K562 (cell line): ENCODE data around the gene GINS1. TPM values are rescaled to one million over a fixed set of nuclear protein-coding genes. Genes with fewer than 3 reads are reported as not detected.

Source experiments
- ATAC-seq: fragments of 200-7000 bp; cut with Tn5 transposase; 3 replicates; pipeline ENCODE4 v1.9.1; 2020; ENCODE audit warnings: moderate library complexity
- BruUV-seq: library from RNA; stranded (reverse); fragments of 400-500 nt; replicated peaks from 2 replicates; lab custom pipeline; 2021; lab: Mats Ljungman, UMichigan
- CTCF ChIA-PET: fragments of 300-600 bp; formaldehyde crosslinking; extraction: SDS; loops from one replicate; lab custom pipeline; 2021; ENCODE audit warnings: low intra/inter-chr PET ratio; lab: Yijun Ruan, JAX
- POLR2A ChIA-PET: fragments of 300-600, 350-650 bp; sonication (Branson Sonifier 250); formaldehyde crosslinking; extraction: SDS; loops from one replicate; lab custom pipeline; 2021; ENCODE audit warnings: antibody characterized with exemption, inconsistent platforms; lab: Yijun Ruan, JAX
- DNase-seq, 4 experiments: peaks; one replicate each; pipeline versions ENCODE4 v3.0.0 to v3.0.0-alpha.2; 2011 to 2018; ENCODE audit warnings: low spot score in 3 of 4, mixed read lengths in 3 of 4; ENCODE audit errors: extremely low read depth in 1 of 4
- FAIRE-seq: peaks from 2 replicates; lab custom pipeline; 2011; peaks lifted over from hg19 to GRCh38; lab: Jason Lieb, UNC
- H2AFZ ChIP-seq: 2 replicates; pipeline ENCODE4 v1.6.0; 2011; ENCODE audit warnings: low read depth, low read length, control low read depth, inconsistent platforms
- H3K27ac ChIP-seq: fragments of 200-600 bp; 3 replicates; pipeline ENCODE4 v1.8.0; 2011; ENCODE audit warnings: low read depth, mild to moderate bottlenecking, control low read depth, inconsistent platforms, low read length, moderate library complexity, mixed read lengths; ENCODE audit errors: extremely low read depth
- H3K27me3 ChIP-seq, 2 experiments: fragments of 300-600 bp in 1 of 2; 2 replicates in 1 of 2; 3 replicates in 1 of 2; pipeline versions ENCODE4 v1.6.0 to v1.8.0; 2011; ENCODE audit warnings: inconsistent platforms in 2 of 2, low read length in 2 of 2, mild to moderate bottlenecking in 1 of 2, mixed read lengths in 1 of 2, moderate library complexity in 1 of 2; ENCODE audit not compliant: control insufficient read depth in 2 of 2, insufficient read depth in 2 of 2
- H3K36me3 ChIP-seq: fragments of 300-600 bp; 3 replicates; pipeline ENCODE4 v1.8.0; 2011; ENCODE audit warnings: mild to moderate bottlenecking, low read length, inconsistent platforms; ENCODE audit not compliant: control insufficient read depth, insufficient read depth
- H3K4me1 ChIP-seq, 2 experiments: fragments of 200-600 bp in 1 of 2; replicated peaks in 1 of 2; 2 replicates in 1 of 2; 3 replicates in 1 of 2; pipeline versions ENCODE4 v1.5.1 to v1.8.0; 2011; ENCODE audit warnings: inconsistent platforms in 2 of 2, low read length in 2 of 2, mild to moderate bottlenecking in 1 of 2, mixed read lengths in 1 of 2, moderate library complexity in 1 of 2; ENCODE audit not compliant: control insufficient read depth in 2 of 2, insufficient read depth in 2 of 2
- H3K4me2 ChIP-seq: 2 replicates; pipeline ENCODE4 v1.6.1; 2011; ENCODE audit warnings: low read length, control low read depth, inconsistent platforms, mixed read lengths; ENCODE audit not compliant: insufficient read depth
- H3K4me3 ChIP-seq: fragments of 200-600 bp; sonication (generic), shearing (Covaris generic); 2 replicates; pipeline ENCODE4 v1.5.1; 2016; ENCODE audit warnings: control low read depth, inconsistent platforms
- H3K79me2 ChIP-seq: fragments of 200-600 bp; 3 replicates; pipeline ENCODE4 v1.8.0; 2011; ENCODE audit warnings: low read length, inconsistent platforms; ENCODE audit not compliant: control insufficient read depth, insufficient read depth
- H3K9ac ChIP-seq, 2 experiments: 2 replicates each; pipeline versions ENCODE4 v1.6.0 to v1.6.1; 2011; ENCODE audit warnings: low read depth in 2 of 2, low read length in 2 of 2, control low read depth in 1 of 2, inconsistent platforms in 1 of 2, mild to moderate bottlenecking in 1 of 2, mixed read lengths in 1 of 2; ENCODE audit not compliant: insufficient read depth in 1 of 2
- H3K9me1 ChIP-seq: one replicate; pipeline ENCODE4 v1.6.0; 2011; ENCODE audit warnings: inconsistent platforms, mild to moderate bottlenecking, low read length, moderate library complexity; ENCODE audit not compliant: control insufficient read depth, insufficient read depth
- H3K9me3 ChIP-seq: replicated peaks from 2 replicates; pipeline ENCODE4 v1.5.1; 2011; ENCODE audit warnings: low read depth, low read length, inconsistent platforms; ENCODE audit not compliant: control insufficient read depth, insufficient read depth
- H4K20me1 ChIP-seq: replicated peaks from 2 replicates; pipeline ENCODE4 v1.6.1; 2011; ENCODE audit warnings: low read length, inconsistent platforms, mixed read lengths; ENCODE audit not compliant: control insufficient read depth, insufficient read depth
- CC2D1A ChIP-seq: fragments of 450-650 bp; IDR thresholded peaks from 2 replicates; pipeline ENCODE4 v1.6.1; 2017; ENCODE audit warnings: mild to moderate bottlenecking
- CEBPB ChIP-seq: fragments of 450-650 bp; IDR thresholded peaks from 2 replicates; pipeline ENCODE4 v1.6.1; 2016; ENCODE audit warnings: missing genetic modification characterization, missing compliant biosample characterization
- ETV1 ChIP-seq: fragments of 450-650 bp; conservative IDR thresholded peaks from 2 replicates; pipeline ENCODE4 v1.6.1; 2016; ENCODE audit warnings: missing genetic modification characterization, control low read depth, low read depth, missing compliant biosample characterization
- HOXB6 ChIP-seq: fragments of 250-450 bp; sonication (Bioruptor Pico); IDR thresholded peaks from 2 replicates; pipeline ENCODE4 v1.5.1; 2022; ENCODE audit warnings: mild to moderate bottlenecking, borderline replicate concordance
- ZFPM2 ChIP-seq: fragments of 250-450 bp; sonication (Bioruptor Pico); IDR thresholded peaks from 2 replicates; pipeline ENCODE4 v1.5.1; 2022; ENCODE audit warnings: mild to moderate bottlenecking
- ZNF124 ChIP-seq: sonication (generic); formaldehyde crosslinking; IDR thresholded peaks from 2 replicates; pipeline ENCODE4 v1.8.1; 2022; ENCODE audit warnings: missing genetic modification reagents
- WGBS: fragments of 100-300 bp; shearing (Covaris generic); methylation state at CpG from one replicate; pipeline ENCODE4 v1.1.6; 2016; ENCODE audit warnings: low coverage, mixed read lengths; ENCODE audit not compliant: insufficient coverage; ENCODE audit errors: missing lambda C conversion rate; 5-methylcytosine and 5-hydroxymethylcytosine counted together
- in situ Hi-C: fragments of 300-500 bp; cut with MboI; formaldehyde crosslinking; loops from 4 replicates; pipeline ENCODE4 v1.15.0; 2018; ENCODE audit warnings: inconsistent platforms, mixed read lengths
- intact Hi-C: fragments of 100-400 bp; cut with micrococcal nuclease; formaldehyde crosslinking; loops from 2 replicates; pipeline ENCODE4 v1.14.2; 2022
- polyA plus RNA-seq, 8 experiments: library from polyadenylated mRNA; depleted of rRNA in 4 of 8; stranded (reverse) in 5 of 8; unstranded in 3 of 8; fragments of >200 nt; fragmentation: Nextera tagmentation in 2 of 8; fragmentation: Illumina TruSeq in 1 of 8; extraction: Ambion mirVana in 2 of 8; extraction: Trizol in 1 of 8; gene quantifications; 2 replicates each; pipeline versions ENCODE4 v1.2.1 to v1.2.3, GENCODE V29; 2011 to 2014; ENCODE audit warnings: inconsistent platforms in 1 of 8, missing spikeins in 1 of 8
- total RNA-seq, 7 experiments: library from RNA; depleted of rRNA in 6 of 7; stranded (reverse); fragments of >200 nt in 6 of 7; fragmentation: Illumina TruSeq in 2 of 7; extraction: Trizol in 2 of 7; gene quantifications; 2 replicates each; pipeline versions ENCODE4 v1.2.1 to v1.2.3, GENCODE V29; 2011 to 2021; ENCODE audit warnings: low replicate concordance in 1 of 7

GINS1 gene
- total and polyA plus RNA-seq, 9 of the 15 experiments (the other 6 are each of a cell fraction or from before 2014, with no cell fraction given) = 13.1 to 31.8 (median 24.1) TPM

DNA sequence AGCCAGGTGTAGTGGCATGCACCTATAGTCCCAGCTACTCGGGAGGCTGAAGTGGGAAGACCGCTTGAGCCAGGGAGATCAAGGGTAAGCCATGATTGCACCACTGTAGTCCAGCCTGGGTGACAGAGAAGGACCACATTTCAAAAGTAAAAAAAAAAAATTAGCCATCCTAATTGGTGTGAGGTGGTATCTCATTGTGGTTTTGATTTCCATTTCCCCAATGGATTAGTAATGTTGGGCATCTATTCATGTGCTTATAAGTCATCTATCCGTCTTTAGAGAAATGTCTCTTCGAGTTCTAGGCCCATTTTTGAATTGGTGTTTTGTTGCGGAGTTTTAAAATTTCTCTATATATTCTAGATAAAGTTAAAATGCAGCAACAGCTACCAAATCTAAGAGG is 38.5 kb upstream of the GINS1 start (continued):
- no peak for TF ChIP-seq ETV1 (tag)
- no peak for TF ChIP-seq CC2D1A
- TF ChIP-seq ZNF124 (CRISPR knock-in tag) = no peak
- no peak for TF ChIP-seq ZFPM2 (CRISPR knock-in tag)

DNA sequence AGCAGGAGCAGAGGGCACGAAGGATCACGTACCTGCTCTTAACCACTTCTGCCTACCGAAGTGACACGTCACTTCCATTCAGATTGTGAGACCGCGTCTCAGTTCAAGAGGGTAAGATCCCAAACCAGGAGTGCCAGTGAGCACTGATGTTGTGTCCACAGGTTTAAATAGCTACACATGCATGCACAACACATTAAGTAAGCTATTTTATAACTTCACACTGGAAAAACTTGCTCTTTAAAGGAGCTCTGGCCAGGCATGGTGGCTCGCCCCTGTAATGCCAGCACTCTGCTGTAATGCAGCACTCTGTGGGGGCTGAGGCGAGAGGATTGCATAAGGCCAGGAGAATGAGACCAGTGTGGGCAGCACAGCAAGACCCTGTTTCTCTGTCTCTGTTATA is 37.9 kb upstream of the GINS1 start:
- Histone ChIP-seq H3K4me1 (no peaks in the 10 kb centered on the region; a peak in 2 of 5 replicates), H2AFZ (no peak overlapping the region), H3K36me3 (no peaks in the 10 kb centered on the region; the same call in 2 of the 3 replicates), H4K20me1 (no peaks in the 10 kb centered on the region), H3K27ac (no peak overlapping the region), H3K4me3 (no peak overlapping the region), H3K9me3 (no peaks in the 10 kb centered on the region), H3K79me2 (no peaks in the 10 kb centered on the region), H3K4me2 (no peak overlapping the region), H3K9me1 (no peaks in the 10 kb centered on the region), H3K27me3 (no peaks in the 10 kb centered on the region), H3K9ac (no peak overlapping the region)
- DNase-seq (no peak), ATAC-seq (no peak), FAIRE-seq (no peak)
- in situ Hi-C loops (no loop called here), intact Hi-C loops (no loop called here)
- WGBS = 88% methylated on average over 7 of the region's 8 CpGs
- no peak for TF ChIP-seq HOXB6 (CRISPR knock-in tag)
- 0 out of 2 replicates have a peak, but pooled peaks have one; percentile 19 for TF ChIP-seq CEBPB (tag)
- ChIA-PET POLR2A (no interaction called here), CTCF (no interaction called here)
- BruUV-seq = no TSS peak
